B cell (primary cell): ENCODE data around the gene SLC1A4. TPM values are rescaled to one million over a fixed set of nuclear protein-coding genes. Genes with fewer than 3 reads are reported as not detected.

Experiments used
- ATAC-seq: fragments of 200-7000 bp; cut with Tn5 transposase; one replicate; pipeline ENCODE4 v1.10.0; 2021; ENCODE audit warnings: low read depth, mild to moderate bottlenecking, moderate number of reproducible peaks, moderate library complexity
- CTCF ChIA-PET: fragments of 350-600 bp; sonication (Branson Sonifier 250); formaldehyde crosslinking; loops from one replicate; lab custom pipeline; 2021; ENCODE audit warnings: antibody characterized with exemption, inconsistent platforms; lab: Charles Lee
- POLR2A ChIA-PET: fragments of 350-600 bp; sonication (Branson Sonifier 250); formaldehyde crosslinking; loops from one replicate; lab custom pipeline; 2021; ENCODE audit warnings: antibody characterized with exemption; lab: Charles Lee
- DNase-seq: peaks from one replicate; pipeline ENCODE4 v3.0.0; 2013
- H2AFZ ChIP-seq: 2 replicates; pipeline ENCODE4 v1.6.1; 2012; ENCODE audit warnings: mild to moderate bottlenecking, low read depth, low read length; ENCODE audit not compliant: insufficient read depth, poor library complexity, severe bottlenecking
- H3K27ac ChIP-seq, 2 donors: 1 replicate in 1 of 2; 2 replicates in 1 of 2; pipeline ENCODE4 v1.5.1; 2012 to 2013; ENCODE audit warnings: low read length in 2 of 2, mild to moderate bottlenecking in 2 of 2, moderate library complexity in 1 of 2
- H3K27me3 ChIP-seq, 4 experiments: fragments of 200-600 bp in 1 of 4; sonication (generic) in 1 of 4; replicated peaks in 1 of 4; 1 replicate in 2 of 4; 2 replicates in 2 of 4; pipeline versions ENCODE4 v1.6.1 to v1.7.0; 2013 to 2016; ENCODE audit warnings: low read length in 3 of 4, mild to moderate bottlenecking in 2 of 4, mixed read lengths in 1 of 4, moderate library complexity in 1 of 4; ENCODE audit not compliant: insufficient read depth in 4 of 4, control insufficient read depth in 3 of 4; ENCODE audit errors: control extremely low read depth in 1 of 4
- H3K36me3 ChIP-seq, 2 experiments: replicated peaks in 1 of 2; 1 replicate in 1 of 2; 2 replicates in 1 of 2; pipeline versions ENCODE4 v1.6.1 to v1.7.1; 2013; ENCODE audit warnings: low read length in 1 of 2; ENCODE audit not compliant: insufficient read depth in 2 of 2, control insufficient read depth in 1 of 2; ENCODE audit errors: control extremely low read depth in 1 of 2, extremely low read depth in 1 of 2
- H3K4me1 ChIP-seq, 2 donors: fragments of 200-600 bp in 1 of 2; sonication (generic) in 1 of 2; 1 replicate in 1 of 2; 2 replicates in 1 of 2; pipeline versions ENCODE4 v1.5.1 to v1.6.1; 2013 to 2017; ENCODE audit warnings: low read length in 2 of 2; ENCODE audit not compliant: control insufficient read depth in 2 of 2, insufficient read depth in 2 of 2
- H3K4me2 ChIP-seq: replicated peaks from 2 replicates; pipeline ENCODE3; 2012; ENCODE audit warnings: mild to moderate bottlenecking, low read depth, low read length; ENCODE audit not compliant: poor library complexity, severe bottlenecking
- H3K4me3 ChIP-seq, 5 experiments: fragments of 200-600 bp in 1 of 5; sonication (generic) in 1 of 5; 1 replicate in 3 of 5; 2 replicates in 2 of 5; pipeline versions ENCODE4 v1.5.1 to v1.7.0; 2011 to 2016; ENCODE audit warnings: low read length in 4 of 5, mild to moderate bottlenecking in 4 of 5, low read depth in 2 of 5, control low read depth in 1 of 5, moderate library complexity in 1 of 5; ENCODE audit not compliant: insufficient read depth in 1 of 5; ENCODE audit errors: control extremely low read depth in 1 of 5, extremely low read depth in 1 of 5
- H3K79me2 ChIP-seq: fragments of 200-600 bp; sonication (generic); one replicate; pipeline ENCODE4 v1.6.0; 2016; ENCODE audit warnings: low read length; ENCODE audit not compliant: control insufficient read depth, insufficient read depth
- H3K9ac ChIP-seq: fragments of 200-600 bp; sonication (generic); 2 replicates; pipeline ENCODE4 v1.6.1; 2017; ENCODE audit warnings: mild to moderate bottlenecking, low read length, moderate library complexity
- H3K9me3 ChIP-seq, 3 donors: one replicate each; pipeline versions ENCODE4 v1.6.1 to v1.7.1; 2013; ENCODE audit warnings: low read length in 2 of 3; ENCODE audit not compliant: control insufficient read depth in 2 of 3, insufficient read depth in 1 of 3; ENCODE audit errors: control extremely low read depth in 1 of 3
- H4K20me1 ChIP-seq: 2 replicates; pipeline ENCODE4 v1.6.0; 2012; ENCODE audit warnings: mild to moderate bottlenecking, low read length; ENCODE audit not compliant: insufficient read depth, control insufficient read depth, poor library complexity, severe bottlenecking
- H3K27ac Mint-ChIP-seq: one replicate; pipeline ENCODE4 v1.8.0; 2021; ENCODE audit warnings: mixed read lengths
- H3K27me3 Mint-ChIP-seq: one replicate; pipeline ENCODE4 v1.8.0; 2021; ENCODE audit warnings: mixed read lengths
- H3K4me1 Mint-ChIP-seq: one replicate; pipeline ENCODE4 v1.8.0; 2021; ENCODE audit warnings: mixed read lengths
- H3K4me3 Mint-ChIP-seq: one replicate; pipeline ENCODE4 v1.8.0; 2021; ENCODE audit warnings: mixed read lengths
- H3K9me3 Mint-ChIP-seq: one replicate; pipeline ENCODE4 v1.8.0; 2022; ENCODE audit warnings: mixed read lengths; ENCODE audit not compliant: insufficient read depth
- EZH2 ChIP-seq: IDR thresholded peaks from 2 replicates; pipeline ENCODE4 v1.6.1; 2012; ENCODE audit warnings: borderline replicate concordance, low read depth, mild to moderate bottlenecking, moderate library complexity, low read length; ENCODE audit not compliant: insufficient read depth, poor library complexity, severe bottlenecking
- WGBS: methylation state at CpG from one replicate; pipeline ENCODE4 v1.1.5; 2013; ENCODE audit warnings: missing lambda C conversion rate; ENCODE audit not compliant: insufficient coverage; 5-methylcytosine and 5-hydroxymethylcytosine counted together
- intact Hi-C: fragments of 100-400 bp; cut with micrococcal nuclease; formaldehyde crosslinking; loops from one replicate; pipeline ENCODE4 v1.10.0; 2022
- polyA plus RNA-seq: library from polyadenylated mRNA; depleted of rRNA; stranded (reverse); fragments of >200 nt; gene quantifications from 2 replicates; pipeline ENCODE4 v1.2.3, GENCODE V29; 2012
- total RNA-seq, 2 donors: library from RNA; stranded (reverse); fragments of 120-200 nt in 1 of 2; gene quantifications; 1 replicate in 1 of 2; 2 replicates in 1 of 2; pipeline versions ENCODE4 v1.2.3 to v1.2.4, GENCODE V29; 2013 to 2022
- TF ChIP-seq, protein P1 (sequence below): fragments of 200-600 bp; IDR thresholded peaks from one replicate; pipeline ENCODE4 v1.8.0; 2022; ENCODE audit warnings: antibody characterized with exemption, mild to moderate bottlenecking

Gene SLC1A4
- total and polyA plus RNA-seq, 2 donors (not counting 1 experiment from before 2014, with no cell fraction given) = 1.7 to 15.7 TPM

DNA sequence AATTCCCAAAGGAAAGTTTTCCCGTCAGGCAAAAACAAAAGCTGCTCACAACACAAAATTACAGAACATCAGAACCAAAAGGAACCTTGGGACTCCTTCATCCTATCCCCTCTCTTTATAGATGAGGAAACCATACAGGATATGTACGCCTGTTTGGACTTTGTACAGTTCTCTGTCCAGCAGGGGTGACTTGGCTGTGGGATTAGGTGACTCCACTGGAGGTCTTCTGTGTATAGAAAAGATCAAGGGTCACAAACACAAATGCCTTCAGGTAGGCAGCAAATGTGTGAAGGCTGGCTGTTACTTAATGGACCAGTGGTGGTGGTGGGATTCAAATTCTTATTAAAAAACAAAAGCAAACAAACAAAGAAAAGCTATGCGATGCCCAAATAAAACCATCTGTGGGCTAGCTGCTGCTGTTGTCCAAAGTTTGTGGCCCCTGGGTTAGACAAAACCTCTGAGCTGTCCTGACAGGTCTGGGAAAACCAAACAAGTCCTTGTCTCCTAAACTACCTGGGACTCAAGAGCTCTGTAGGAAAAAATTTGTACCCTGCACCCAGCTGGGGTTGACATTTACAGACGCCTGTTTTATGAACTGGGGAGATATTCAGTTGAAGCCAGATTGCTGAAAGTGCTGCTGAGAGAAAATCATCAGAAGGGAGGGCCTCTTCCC lies 65.7 kb downstream of the SLC1A4 start:
- Histone ChIP-seq H3K27ac (peak overlapping the region; percentile 78 to 88), H3K9me3 (peaks cover 0 to 3% (median 0%) of the 10 kb centered on the region in 3 donors), H3K79me2 (peaks cover 77% of the 10 kb centered on the region), H3K9ac (peak overlapping the region; percentile 83), H3K4me3 (peak overlapping the region; percentile 71 to 81 (median 79)), H3K4me1 (peaks cover 47 to 48% of the 10 kb centered on the region in 2 donors), H3K27me3 (no peaks in the 10 kb centered on the region), H2AFZ (peak overlapping the region; percentile 91), H3K4me2 (peak overlapping the region; percentile 84), H3K36me3 (no peaks in the 10 kb centered on the region), H4K20me1 (no peaks in the 10 kb centered on the region)
- H3K27me3 Mint-ChIP-seq = no peaks in the 10 kb centered on the region
- CTCF ChIA-PET = interaction anchor here (0.6 to 5.8 kb wide), 17 partner anchors 10 to 519 kb away, joined by 3 to 51 read pairs (median 4); partner anchors contain the start of genes RAB1A and SLC1A4
- no peaks in the 10 kb centered on the region for H3K9me3 Mint-ChIP-seq
- DNase-seq (no peak), ATAC-seq (no peak)
- POLR2A ChIA-PET = interaction anchor here (1.0 to 3.4 kb wide), 11 partner anchors 10 to 1213 kb away, joined by 3 to 21 read pairs (median 6); partner anchors contain the start of genes ACTR2, RAB1A and UGP2
- peak overlapping the region; percentile 99 for H3K27ac Mint-ChIP-seq
- no peak for TF ChIP-seq EZH2
- TF ChIP-seq, protein P1, sequence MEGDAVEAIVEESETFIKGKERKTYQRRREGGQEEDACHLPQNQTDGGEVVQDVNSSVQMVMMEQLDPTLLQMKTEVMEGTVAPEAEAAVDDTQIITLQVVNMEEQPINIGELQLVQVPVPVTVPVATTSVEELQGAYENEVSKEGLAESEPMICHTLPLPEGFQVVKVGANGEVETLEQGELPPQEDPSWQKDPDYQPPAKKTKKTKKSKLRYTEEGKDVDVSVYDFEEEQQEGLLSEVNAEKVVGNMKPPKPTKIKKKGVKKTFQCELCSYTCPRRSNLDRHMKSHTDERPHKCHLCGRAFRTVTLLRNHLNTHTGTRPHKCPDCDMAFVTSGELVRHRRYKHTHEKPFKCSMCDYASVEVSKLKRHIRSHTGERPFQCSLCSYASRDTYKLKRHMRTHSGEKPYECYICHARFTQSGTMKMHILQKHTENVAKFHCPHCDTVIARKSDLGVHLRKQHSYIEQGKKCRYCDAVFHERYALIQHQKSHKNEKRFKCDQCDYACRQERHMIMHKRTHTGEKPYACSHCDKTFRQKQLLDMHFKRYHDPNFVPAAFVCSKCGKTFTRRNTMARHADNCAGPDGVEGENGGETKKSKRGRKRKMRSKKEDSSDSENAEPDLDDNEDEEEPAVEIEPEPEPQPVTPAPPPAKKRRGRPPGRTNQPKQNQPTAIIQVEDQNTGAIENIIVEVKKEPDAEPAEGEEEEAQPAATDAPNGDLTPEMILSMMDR = no peak
- H3K4me1 Mint-ChIP-seq = peaks cover 72% of the 10 kb centered on the region
- peak overlapping the region; percentile 100 for H3K4me3 Mint-ChIP-seq
- intact Hi-C loops = loop anchor here (2.0 to 10.0 kb wide), 3 partner anchors 66 to 910 kb away; partner anchors contain the start of genes PELI1, SERTAD2 and SLC1A4
- 61% methylated on average over 2 of the region's 4 CpGs for WGBS
